Breast epithelium (tissue), 4 donors: ENCODE measurements around the gene TMEM245. TPM values are rescaled to one million over a fixed set of nuclear protein-coding genes. Genes with fewer than 3 reads are reported as not detected.
A peak's percentile ranks its signal among the peaks of the same experiment; 100 is the strongest.

ENCODE experiments used
- DNase-seq, 2 donors: peaks; one replicate each; pipeline ENCODE4 v3.0.0-alpha.2; 2019; ENCODE audit warnings: low spot score in 2 of 2
- H3K27ac ChIP-seq, 2 donors: fragments of 200-600 bp; sonication (generic) in 1 of 2; one replicate each; pipeline ENCODE4 v1.5.1; 2016 to 2019; ENCODE audit warnings: mild to moderate bottlenecking in 1 of 2
- H3K27me3 ChIP-seq, 2 donors: fragments of 200-600 bp; sonication (generic) in 1 of 2; one replicate each; pipeline versions ENCODE4 v1.5.1 to v1.6.0; 2017 to 2019; ENCODE audit warnings: control low read depth in 1 of 2, mild to moderate bottlenecking in 1 of 2
- H3K36me3 ChIP-seq: fragments of 200-600 bp; one replicate; pipeline ENCODE4 v1.5.1; 2019
- H3K4me1 ChIP-seq, 2 donors: fragments of 200-600 bp; sonication (generic); one replicate each; pipeline ENCODE4 v1.5.1; 2016 to 2019; ENCODE audit warnings: control low read depth in 1 of 2
- H3K4me3 ChIP-seq, 3 donors: fragments of 200-600 bp; sonication (generic); 1 replicate in 2 of 3; 2 replicates in 1 of 3; pipeline ENCODE4 v1.5.1; 2016 to 2019; ENCODE audit warnings: mild to moderate bottlenecking in 3 of 3, moderate library complexity in 2 of 3
- H3K9me3 ChIP-seq, 2 donors: fragments of 200-600 bp; sonication (generic) in 1 of 2; one replicate each; pipeline ENCODE4 v1.5.1; 2016 to 2019; ENCODE audit warnings: control low read depth in 1 of 2
- POLR2A ChIP-seq: fragments of 450-650 bp; IDR thresholded peaks from one replicate; pipeline ENCODE4 v1.6.1; 2016; ENCODE audit warnings: antibody characterized with exemption, mild to moderate bottlenecking, moderate library complexity
- POLR2AphosphoS5 ChIP-seq, 3 donors: sonication (generic); formaldehyde crosslinking; IDR thresholded peaks; one replicate each; pipeline ENCODE4 v1.6.1; 2017; ENCODE audit warnings: antibody characterized with exemption in 3 of 3
- intact Hi-C: fragments of 100-400 bp; cut with DNase I; formaldehyde crosslinking; loops from one replicate; pipeline ENCODE4 v1.15.1; 2023; ENCODE audit warnings: low total_unique reads
- total RNA-seq, 3 donors: library from RNA; depleted of rRNA; stranded (reverse); fragments of >200 nt; gene quantifications; one replicate each; pipeline ENCODE4 v1.1.0, GENCODE V29; 2016
- TF ChIP-seq, protein P1 (sequence below), 3 donors: fragments of 450-650 bp; IDR thresholded peaks; one replicate each; pipeline ENCODE4 v1.5.1; 2016 to 2017; ENCODE audit warnings: antibody characterized with exemption in 3 of 3, mild to moderate bottlenecking in 3 of 3, moderate library complexity in 3 of 3

TMEM245 gene
- total RNA-seq, 3 donors from 2014 or later, result 47.5 to 95.7 (median 74.9) TPM

DNA sequence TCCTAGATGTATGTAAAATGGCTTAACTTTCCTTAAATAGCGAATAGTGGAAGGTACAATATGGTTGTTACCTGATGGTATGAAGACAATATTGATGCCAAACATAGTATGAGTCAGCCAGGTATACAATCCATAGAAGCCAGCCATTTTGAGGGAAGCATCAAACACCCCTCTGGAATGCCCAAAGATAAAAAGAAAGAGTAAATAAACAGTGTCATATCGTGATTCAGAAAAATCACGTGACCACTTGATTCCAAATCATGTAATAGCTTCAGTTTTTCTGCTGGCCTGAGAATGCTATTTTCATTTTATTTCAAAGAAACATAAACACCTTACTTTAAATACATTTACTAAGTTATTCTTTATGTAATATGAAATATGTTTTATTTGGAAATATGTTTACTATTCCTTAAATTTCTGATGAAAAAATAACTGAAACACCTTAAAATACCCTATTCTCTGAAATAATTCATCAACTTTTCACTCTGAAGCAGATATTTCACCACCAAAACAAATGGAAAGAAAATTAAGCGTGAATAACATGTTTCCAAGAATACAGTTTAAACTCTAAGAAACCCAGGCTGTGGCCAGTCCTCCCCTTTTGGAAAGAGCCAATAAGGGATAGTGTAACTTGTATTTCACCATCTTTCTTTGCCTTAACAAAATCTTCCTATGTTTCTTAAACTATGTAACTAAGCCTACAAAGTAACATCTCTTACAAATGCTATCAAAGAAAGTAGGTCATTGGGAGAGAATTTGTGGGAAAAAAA, 81.6 kb downstream of the TMEM245 start:
- H3K9me3 ChIP-seq, result no peaks in the 10 kb centered on the region
- intact Hi-C loops, result no loop called here
- no peak overlapping the region for H3K4me3 ChIP-seq
- H3K27me3 ChIP-seq, result no peaks in the 10 kb centered on the region
- no peak for DNase-seq
- no peak overlapping the region for H3K27ac ChIP-seq
- TF ChIP-seq POLR2A, result no peak
- TF ChIP-seq, protein P1, sequence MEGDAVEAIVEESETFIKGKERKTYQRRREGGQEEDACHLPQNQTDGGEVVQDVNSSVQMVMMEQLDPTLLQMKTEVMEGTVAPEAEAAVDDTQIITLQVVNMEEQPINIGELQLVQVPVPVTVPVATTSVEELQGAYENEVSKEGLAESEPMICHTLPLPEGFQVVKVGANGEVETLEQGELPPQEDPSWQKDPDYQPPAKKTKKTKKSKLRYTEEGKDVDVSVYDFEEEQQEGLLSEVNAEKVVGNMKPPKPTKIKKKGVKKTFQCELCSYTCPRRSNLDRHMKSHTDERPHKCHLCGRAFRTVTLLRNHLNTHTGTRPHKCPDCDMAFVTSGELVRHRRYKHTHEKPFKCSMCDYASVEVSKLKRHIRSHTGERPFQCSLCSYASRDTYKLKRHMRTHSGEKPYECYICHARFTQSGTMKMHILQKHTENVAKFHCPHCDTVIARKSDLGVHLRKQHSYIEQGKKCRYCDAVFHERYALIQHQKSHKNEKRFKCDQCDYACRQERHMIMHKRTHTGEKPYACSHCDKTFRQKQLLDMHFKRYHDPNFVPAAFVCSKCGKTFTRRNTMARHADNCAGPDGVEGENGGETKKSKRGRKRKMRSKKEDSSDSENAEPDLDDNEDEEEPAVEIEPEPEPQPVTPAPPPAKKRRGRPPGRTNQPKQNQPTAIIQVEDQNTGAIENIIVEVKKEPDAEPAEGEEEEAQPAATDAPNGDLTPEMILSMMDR (IDR thresholded peaks at IDR 0.05), result no peak
- peaks cover 0 to 7% of the 10 kb centered on the region in 2 donors for H3K4me1 ChIP-seq
- no peaks in the 10 kb centered on the region for H3K36me3 ChIP-seq

DNA sequence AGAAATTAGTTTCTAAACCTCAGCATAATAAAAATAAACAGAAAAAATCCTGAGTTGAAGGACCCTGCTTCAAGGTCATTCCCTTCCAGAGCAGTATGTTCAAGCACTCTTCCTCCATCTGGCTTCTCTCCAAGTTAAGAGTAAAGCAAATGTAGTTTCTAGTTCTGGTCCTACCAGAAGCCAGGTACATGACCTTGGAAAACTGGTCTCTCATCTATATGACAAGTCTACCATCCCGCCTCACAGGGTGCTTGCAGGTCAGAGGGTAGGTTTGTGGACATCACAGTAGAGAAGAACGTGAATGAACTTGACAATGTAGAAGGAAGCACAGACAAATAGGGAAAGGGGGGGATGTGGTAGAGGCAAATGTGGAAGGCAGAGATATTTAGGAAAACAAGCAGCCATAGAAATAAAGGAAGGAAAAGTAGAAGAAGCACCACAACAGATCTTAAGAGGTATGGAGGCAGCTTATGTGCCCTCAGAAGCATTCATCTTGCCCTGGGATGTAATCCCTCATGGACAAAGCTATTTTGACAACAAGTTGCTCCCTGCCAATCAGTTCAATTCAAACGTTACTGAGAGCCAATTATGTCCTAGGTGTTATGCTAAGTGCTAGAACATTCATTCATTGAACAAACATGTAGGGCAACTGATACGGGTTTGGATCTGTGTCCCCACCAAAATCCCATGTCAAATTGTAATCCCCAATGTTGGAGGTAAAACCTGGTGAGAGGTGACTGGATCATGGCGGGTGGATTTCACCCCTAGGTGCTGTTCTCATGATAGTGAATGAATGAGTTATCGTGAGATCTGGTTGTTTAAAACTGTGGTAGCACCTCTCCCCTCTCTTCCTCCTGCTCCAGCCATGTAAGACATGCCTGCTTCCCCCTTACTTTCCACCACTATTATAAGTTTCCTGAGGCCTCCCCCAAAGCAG, 82.7 kb downstream of the TMEM245 start:
- DNase-seq, result no peak
- Histone ChIP-seq H3K9me3 (no peaks in the 10 kb centered on the region), H3K27me3 (no peaks in the 10 kb centered on the region), H3K27ac (peak overlapping the region; percentile 46 to 49), H3K4me1 (peaks cover 0 to 7% of the 10 kb centered on the region in 2 donors), H3K4me3 (no peak overlapping the region), H3K36me3 (no peaks in the 10 kb centered on the region)
- intact Hi-C loops, result no loop called here
- TF ChIP-seq, protein P1 (IDR thresholded peaks at IDR 0.05), result no peak
- TF ChIP-seq POLR2A, result no peak
- no peak for TF ChIP-seq POLR2AphosphoS5 (IDR thresholded peaks at IDR 0.05)

DNA sequence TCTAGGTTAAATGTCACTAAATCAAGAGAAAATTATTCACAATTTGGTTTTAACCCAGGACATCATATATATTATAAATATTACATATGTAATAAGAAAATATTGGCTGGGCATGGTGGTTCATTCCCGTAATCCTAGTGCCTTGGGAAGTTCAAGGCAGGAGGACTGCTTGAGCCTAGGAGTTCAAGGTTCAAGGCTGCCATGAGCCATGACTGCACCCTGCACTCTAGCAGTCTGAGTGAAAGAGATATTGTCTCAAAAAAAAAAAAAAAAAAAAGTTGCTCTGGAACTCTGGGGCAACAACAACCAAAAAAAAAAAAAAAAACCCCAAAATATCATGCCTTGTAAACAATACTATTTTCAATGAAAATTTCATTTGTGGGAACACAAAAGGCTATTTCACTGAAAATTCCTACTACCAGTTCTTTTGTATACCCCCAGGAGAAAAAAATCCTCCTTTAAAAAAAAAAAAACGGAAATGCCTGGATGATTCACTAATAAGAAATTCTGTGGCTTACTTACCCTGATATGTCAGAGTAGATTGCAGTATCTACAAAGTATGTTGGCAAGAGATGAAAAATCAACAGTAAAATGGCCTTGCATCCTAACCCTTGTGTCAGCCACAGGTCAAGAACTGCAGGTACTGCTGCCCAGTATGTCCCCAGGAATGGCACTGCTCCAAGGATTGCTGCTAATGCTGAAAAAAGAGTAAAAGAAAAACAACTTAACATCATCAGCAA, 83.9 kb downstream of the TMEM245 start:
- peaks cover 0 to 7% of the 10 kb centered on the region in 2 donors for H3K4me1 ChIP-seq
- no peaks in the 10 kb centered on the region for H3K27me3 ChIP-seq
- H3K36me3 ChIP-seq, result no peaks in the 10 kb centered on the region
- no peaks in the 10 kb centered on the region for H3K9me3 ChIP-seq
- DNase-seq, result no peak
- intact Hi-C loops, result no loop called here
- H3K4me3 ChIP-seq, result no peak overlapping the region
- no peak for TF ChIP-seq POLR2A
- peak in 2 of 3 donors; percentile 15 to 61 for TF ChIP-seq POLR2AphosphoS5 (IDR thresholded peaks at IDR 0.05)
- H3K27ac ChIP-seq, result peak overlapping the region; percentile 46 to 49

DNA sequence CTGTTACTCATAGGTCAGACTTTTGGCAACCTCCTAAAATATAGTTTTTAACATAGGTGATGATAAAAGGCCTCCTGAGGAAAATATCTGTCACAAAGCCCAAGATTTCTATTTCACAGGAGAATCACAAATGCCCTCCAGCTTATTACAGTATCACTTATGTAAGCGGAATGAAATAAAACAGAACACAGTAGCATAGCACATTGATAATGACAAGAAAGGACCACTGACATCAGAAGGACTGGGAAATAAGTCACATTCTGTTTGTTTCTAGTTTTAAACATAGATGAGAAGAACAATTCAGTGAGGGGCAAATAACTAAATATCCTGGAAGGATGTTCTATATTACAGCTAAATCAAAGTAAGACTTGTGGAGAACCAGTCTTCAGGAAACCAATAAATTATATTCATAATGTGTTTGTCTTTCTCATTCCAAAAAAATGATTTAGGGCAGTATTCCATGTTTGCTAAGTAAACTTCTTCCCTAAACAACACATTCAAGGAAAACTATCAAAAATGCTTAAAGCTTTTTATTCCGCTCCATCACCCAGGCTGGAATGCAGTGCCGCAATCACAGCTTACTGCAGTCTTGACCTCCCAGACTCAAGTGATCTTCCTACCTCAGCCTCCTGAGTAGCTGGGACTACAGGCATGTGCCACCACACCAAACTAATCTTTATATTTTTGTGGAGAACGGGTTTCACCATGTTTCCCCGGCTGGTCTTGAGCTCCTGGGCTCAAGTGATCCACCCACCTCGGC, 85.6 kb downstream of the TMEM245 start:
- intact Hi-C loops, result no loop called here
- Histone ChIP-seq H3K4me3 (no peak overlapping the region), H3K27ac (no peak overlapping the region), H3K4me1 (peaks cover 0 to 7% of the 10 kb centered on the region in 2 donors), H3K36me3 (no peaks in the 10 kb centered on the region), H3K27me3 (no peaks in the 10 kb centered on the region), H3K9me3 (no peaks in the 10 kb centered on the region)
- DNase-seq, result no peak
- no peak for TF ChIP-seq POLR2A
- TF ChIP-seq POLR2AphosphoS5 (IDR thresholded peaks at IDR 0.05), result no peak
- TF ChIP-seq, protein P1 (IDR thresholded peaks at IDR 0.05), result no peak

DNA sequence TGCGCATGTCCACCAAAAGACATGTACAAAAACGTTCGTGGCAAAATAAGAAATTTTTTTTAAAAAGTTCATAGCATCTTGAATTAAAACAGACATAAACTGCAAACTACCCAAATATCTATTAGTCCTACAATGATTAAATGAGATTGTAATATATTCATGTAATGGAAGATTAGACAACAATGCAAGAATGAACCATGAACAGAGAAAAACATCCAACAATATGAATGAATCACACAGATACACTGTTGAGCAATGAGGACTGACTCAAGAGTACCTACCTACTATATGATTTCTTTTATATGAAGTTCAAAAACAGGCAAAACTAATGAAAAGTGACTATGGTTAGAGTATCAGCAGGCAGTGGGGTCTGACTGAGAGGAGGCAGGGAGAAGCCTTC, 88.5 kb downstream of the TMEM245 start:
- Histone ChIP-seq H3K4me3 (no peak overlapping the region), H3K27me3 (no peaks in the 10 kb centered on the region), H3K27ac (no peak overlapping the region), H3K9me3 (no peaks in the 10 kb centered on the region), H3K4me1 (no peaks in the 10 kb centered on the region), H3K36me3 (no peaks in the 10 kb centered on the region)
- intact Hi-C loops, result no loop called here
- TF ChIP-seq POLR2AphosphoS5 (IDR thresholded peaks at IDR 0.05), result no peak
- DNase-seq, result no peak
